OCI-LY7 (cell line): ENCODE measurements around the gene XPR1.

ENCODE experiments used
- EZH2phosphoT487 ChIP-seq: fragments of 200-600 bp; sonication (generic); IDR thresholded peaks from 2 replicates; pipeline ENCODE4 v1.6.1; 2018; ENCODE audit warnings: low read depth, borderline replicate concordance, mild to moderate bottlenecking, mixed run types, antibody characterized with exemption, low read length, moderate library complexity, mixed read lengths
- TF ChIP-seq, protein P1 (sequence below): fragments of 200-600 bp; sonication (generic); conservative IDR thresholded peaks from 2 replicates; pipeline ENCODE4 v1.5.1; 2014; ENCODE audit warnings: mild to moderate bottlenecking, antibody characterized with exemption, low read length, moderate library complexity, mixed read lengths

DNA sequence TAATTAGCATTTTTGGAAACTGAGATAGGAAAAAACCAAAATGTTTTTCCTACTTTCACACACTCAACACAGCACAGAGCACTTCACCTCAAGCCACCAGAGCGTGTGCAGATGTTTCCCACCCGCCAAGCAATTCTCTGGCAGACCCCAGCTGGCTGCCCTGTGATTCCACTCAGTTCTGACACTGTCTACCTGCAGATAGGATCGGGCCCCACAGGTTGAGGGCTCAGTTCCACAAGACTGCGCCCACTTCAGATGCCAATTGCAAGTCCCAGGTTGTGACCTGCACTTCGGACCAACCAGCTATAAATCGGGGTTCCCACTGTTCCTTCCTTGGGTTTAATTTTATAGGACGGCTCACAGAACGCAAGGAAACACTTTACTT is 290.8 kb downstream of the XPR1 start:
- TF ChIP-seq, protein P1, sequence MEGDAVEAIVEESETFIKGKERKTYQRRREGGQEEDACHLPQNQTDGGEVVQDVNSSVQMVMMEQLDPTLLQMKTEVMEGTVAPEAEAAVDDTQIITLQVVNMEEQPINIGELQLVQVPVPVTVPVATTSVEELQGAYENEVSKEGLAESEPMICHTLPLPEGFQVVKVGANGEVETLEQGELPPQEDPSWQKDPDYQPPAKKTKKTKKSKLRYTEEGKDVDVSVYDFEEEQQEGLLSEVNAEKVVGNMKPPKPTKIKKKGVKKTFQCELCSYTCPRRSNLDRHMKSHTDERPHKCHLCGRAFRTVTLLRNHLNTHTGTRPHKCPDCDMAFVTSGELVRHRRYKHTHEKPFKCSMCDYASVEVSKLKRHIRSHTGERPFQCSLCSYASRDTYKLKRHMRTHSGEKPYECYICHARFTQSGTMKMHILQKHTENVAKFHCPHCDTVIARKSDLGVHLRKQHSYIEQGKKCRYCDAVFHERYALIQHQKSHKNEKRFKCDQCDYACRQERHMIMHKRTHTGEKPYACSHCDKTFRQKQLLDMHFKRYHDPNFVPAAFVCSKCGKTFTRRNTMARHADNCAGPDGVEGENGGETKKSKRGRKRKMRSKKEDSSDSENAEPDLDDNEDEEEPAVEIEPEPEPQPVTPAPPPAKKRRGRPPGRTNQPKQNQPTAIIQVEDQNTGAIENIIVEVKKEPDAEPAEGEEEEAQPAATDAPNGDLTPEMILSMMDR: no peak
- no peak for TF ChIP-seq EZH2phosphoT487
